ENCODE data around the gene TMEM163.
"Not testable (repeated sequence)": the region's sequence is repeated elsewhere in the genome, so short reads cannot be mapped to it uniquely, and the experiment has no call there.

TMEM163 gene

GRCh38 chr2:134762508-134762907 is 43.7 kb upstream of the TMEM163 start:
- Histone ChIP-seq H2AK5ac (ENCODE audit: low read length) (no peak overlapping the region), H3K27ac (ENCODE audit: low read depth, low read length) (no peak overlapping the region), H2BK15ac (replicated peaks; ENCODE audit: low read depth) (no peak overlapping the region), H3K56ac (ENCODE audit: low read length) (no peak overlapping the region), H2BK5ac (ENCODE audit: low read length) (no peak overlapping the region), H3K9ac (ENCODE audit: low read length) (no peak overlapping the region), H3K18ac (ENCODE audit: low read length) (no peak overlapping the region), H3K4me3 (ENCODE audit: low read length) (no peak overlapping the region), H4K8ac (ENCODE audit: low read depth, low read length) (no peak overlapping the region), H4K5ac (ENCODE audit: low read length) (no peak overlapping the region), H2BK120ac (ENCODE audit: low read depth, low read length) (no peak overlapping the region), H3K4me2 (ENCODE audit: low read length) (no peak overlapping the region), H3K23ac (ENCODE audit: low read length) (no peak overlapping the region), H3K79me2 (ENCODE audit: control insufficient read depth, insufficient read depth, low read length) (no peaks in the 10 kb centered on the region), H3K79me1 (ENCODE audit: low read length) (no peaks in the 10 kb centered on the region), H3K27me3 (ENCODE audit: insufficient read depth, low read length, poor library complexity) (no peaks in the 10 kb centered on the region), H3K4me1 (ENCODE audit: control insufficient read depth, low read depth, low read length) (no peaks in the 10 kb centered on the region), H3K4ac (ENCODE audit: low read depth, low read length) (no peak overlapping the region), H3K36me3 (ENCODE audit: control insufficient read depth, insufficient read depth, low read length) (no peaks in the 10 kb centered on the region)
- WGBS (ENCODE audit: extremely low coverage, insufficient coverage, low lambda C conversion rate): no CpG with 5 or more reads among the region's 2 CpGs
- DNase-seq: no peak

- no peaks in the 10 kb centered on the region for H3K4me1 ChIP-seq (ENCODE audit: control insufficient read depth, low read depth, low read length)
These were observed 41.6 kb upstream of the TMEM163 start for GRCh38 chr2:134760385-134760784.

DNA sequence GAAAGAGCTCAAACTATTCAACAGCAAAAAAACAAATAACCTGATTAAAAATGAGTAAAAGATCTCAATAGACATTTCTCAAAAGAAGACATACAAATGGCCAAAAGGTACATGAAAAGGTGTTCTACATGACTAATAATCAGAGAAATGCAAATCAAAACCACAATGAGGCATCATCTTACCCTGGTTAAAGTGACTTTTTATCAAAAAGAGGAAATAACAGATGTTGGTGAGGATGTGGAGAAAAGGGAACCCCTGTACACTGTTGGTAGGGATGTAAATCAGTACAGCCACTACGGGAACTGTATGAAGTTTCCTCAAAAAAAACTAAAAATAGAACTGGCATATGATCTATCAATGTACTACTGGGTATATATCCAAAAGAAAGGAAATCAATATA is 39.8 kb upstream of the TMEM163 start:
- Histone ChIP-seq H3K4ac (ENCODE audit: low read depth, low read length) (no peak overlapping the region), H2BK5ac (ENCODE audit: low read length) (no peak overlapping the region), H3K56ac (ENCODE audit: low read length) (no peak overlapping the region), H3K27ac (ENCODE audit: low read depth, low read length) (no peak overlapping the region), H3K79me1 (ENCODE audit: low read length) (no peaks in the 10 kb centered on the region), H4K8ac (ENCODE audit: low read depth, low read length) (no peak overlapping the region), H4K5ac (ENCODE audit: low read length) (no peak overlapping the region), H3K4me3 (ENCODE audit: low read length) (no peak overlapping the region), H3K27me3 (ENCODE audit: insufficient read depth, low read length, poor library complexity) (no peaks in the 10 kb centered on the region), H3K36me3 (ENCODE audit: control insufficient read depth, insufficient read depth, low read length) (no peaks in the 10 kb centered on the region), H3K18ac (ENCODE audit: low read length) (no peak overlapping the region), H3K9ac (ENCODE audit: low read length) (no peak overlapping the region), H3K23ac (ENCODE audit: low read length) (no peak overlapping the region), H2AK5ac (ENCODE audit: low read length) (no peak overlapping the region), H2BK15ac (replicated peaks; ENCODE audit: low read depth) (no peak overlapping the region), H3K4me1 (ENCODE audit: control insufficient read depth, low read depth, low read length) (no peaks in the 10 kb centered on the region), H2BK120ac (ENCODE audit: low read depth, low read length) (no peak overlapping the region), H3K79me2 (ENCODE audit: control insufficient read depth, insufficient read depth, low read length) (no peaks in the 10 kb centered on the region), H3K4me2 (ENCODE audit: low read length) (no peak overlapping the region)
- no CpG with 5 or more reads among the region's 1 CpG for WGBS (ENCODE audit: extremely low coverage, insufficient coverage, low lambda C conversion rate)
- no peak for DNase-seq

More at GRCh38 chr2:134760385-134760784, 41.6 kb upstream of the TMEM163 start:
- Histone ChIP-seq H3K36me3 (ENCODE audit: control insufficient read depth, insufficient read depth, low read length) (no peaks in the 10 kb centered on the region), H3K27me3 (ENCODE audit: insufficient read depth, low read length, poor library complexity) (no peaks in the 10 kb centered on the region), H4K8ac (ENCODE audit: low read depth, low read length) (no peak overlapping the region), H3K4me3 (ENCODE audit: low read length) (no peak overlapping the region), H3K4ac (ENCODE audit: low read depth, low read length) (no peak overlapping the region), H3K9ac (ENCODE audit: low read length) (no peak overlapping the region), H3K4me2 (ENCODE audit: low read length) (no peak overlapping the region), H4K5ac (ENCODE audit: low read length) (no peak overlapping the region), H3K27ac (ENCODE audit: low read depth, low read length) (no peak overlapping the region), H2BK120ac (ENCODE audit: low read depth, low read length) (no peak overlapping the region), H2BK15ac (replicated peaks; ENCODE audit: low read depth) (no peak overlapping the region), H3K18ac (ENCODE audit: low read length) (no peak overlapping the region), H3K79me2 (ENCODE audit: control insufficient read depth, insufficient read depth, low read length) (no peaks in the 10 kb centered on the region), H3K79me1 (ENCODE audit: low read length) (no peaks in the 10 kb centered on the region), H2AK5ac (ENCODE audit: low read length) (no peak overlapping the region), H3K56ac (ENCODE audit: low read length) (no peak overlapping the region), H2BK5ac (ENCODE audit: low read length) (no peak overlapping the region), H3K23ac (ENCODE audit: low read length) (no peak overlapping the region)
- DNase-seq: no peak

DNA sequence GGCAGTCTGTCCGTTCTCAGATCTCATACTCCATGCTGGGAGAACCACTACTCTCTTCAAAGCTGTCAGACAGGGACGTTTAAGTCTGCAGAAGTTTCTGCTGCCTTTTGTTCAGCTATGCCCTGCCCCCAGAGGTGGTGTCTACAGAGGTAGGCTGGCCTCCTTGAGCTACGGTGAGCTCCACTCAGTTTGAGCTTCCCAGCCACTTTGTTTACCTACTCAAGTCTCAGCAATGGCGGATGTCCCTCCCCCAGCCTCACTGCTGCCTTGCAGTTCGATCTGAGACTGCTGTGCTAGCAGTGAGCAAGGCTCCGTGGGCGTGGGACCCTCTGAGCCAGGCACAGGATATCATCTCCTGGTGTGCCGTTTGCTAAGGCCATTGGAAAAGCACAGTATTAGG is 33.2 kb upstream of the TMEM163 start:
- H2BK120ac ChIP-seq (ENCODE audit: low read depth, low read length); H3K4me3 ChIP-seq (ENCODE audit: low read length); H3K4me1 ChIP-seq (ENCODE audit: control insufficient read depth, low read depth, low read length); H3K9ac ChIP-seq (ENCODE audit: low read length); H3K4me2 ChIP-seq (ENCODE audit: low read length); H3K27me3 ChIP-seq (ENCODE audit: insufficient read depth, low read length, poor library complexity); H2BK15ac ChIP-seq (replicated peaks; ENCODE audit: low read depth); H3K18ac ChIP-seq (ENCODE audit: low read length); H3K79me2 ChIP-seq (ENCODE audit: control insufficient read depth, insufficient read depth, low read length); H2BK5ac ChIP-seq (ENCODE audit: low read length); H4K8ac ChIP-seq (ENCODE audit: low read depth, low read length); H3K79me1 ChIP-seq (ENCODE audit: low read length); H3K23ac ChIP-seq (ENCODE audit: low read length); H3K4ac ChIP-seq (ENCODE audit: low read depth, low read length); H2AK5ac ChIP-seq (ENCODE audit: low read length); H3K36me3 ChIP-seq (ENCODE audit: control insufficient read depth, insufficient read depth, low read length); H4K5ac ChIP-seq (ENCODE audit: low read length); H3K27ac ChIP-seq (ENCODE audit: low read depth, low read length): not testable (repeated sequence)
- H3K56ac ChIP-seq (ENCODE audit: low read length): peak overlapping the region; percentile 22
- WGBS (ENCODE audit: extremely low coverage, insufficient coverage, low lambda C conversion rate): no CpG with 5 or more reads among the region's 8 CpGs
- DNase-seq: peak; percentile 70

- no peaks in the 10 kb centered on the region for H3K36me3 ChIP-seq (ENCODE audit: control insufficient read depth, insufficient read depth, low read length)
- no peak overlapping the region for H4K5ac ChIP-seq (ENCODE audit: low read length)
- H2BK15ac ChIP-seq (replicated peaks; ENCODE audit: low read depth): no peak overlapping the region
- no peak overlapping the region for H3K18ac ChIP-seq (ENCODE audit: low read length)
- no CpG with 5 or more reads among the region's 4 CpGs for WGBS (ENCODE audit: extremely low coverage, insufficient coverage, low lambda C conversion rate)
- H3K27me3 ChIP-seq (ENCODE audit: insufficient read depth, low read length, poor library complexity): no peaks in the 10 kb centered on the region
- no peak for DNase-seq
- no peak overlapping the region for H3K4me3 ChIP-seq (ENCODE audit: low read length)
- no peak overlapping the region for H2BK120ac ChIP-seq (ENCODE audit: low read depth, low read length)
- H2AK5ac ChIP-seq (ENCODE audit: low read length): no peak overlapping the region
- no peak overlapping the region for H3K4ac ChIP-seq (ENCODE audit: low read depth, low read length)
- no peak overlapping the region for H3K9ac ChIP-seq (ENCODE audit: low read length)
- no peaks in the 10 kb centered on the region for H3K4me1 ChIP-seq (ENCODE audit: control insufficient read depth, low read depth, low read length)
- no peak overlapping the region for H3K23ac ChIP-seq (ENCODE audit: low read length)
- no peaks in the 10 kb centered on the region for H3K79me2 ChIP-seq (ENCODE audit: control insufficient read depth, insufficient read depth, low read length)
- H3K4me2 ChIP-seq (ENCODE audit: low read length): no peak overlapping the region
- H3K27ac ChIP-seq (ENCODE audit: low read depth, low read length): no peak overlapping the region
- H4K8ac ChIP-seq (ENCODE audit: low read depth, low read length): no peak overlapping the region
- H2BK5ac ChIP-seq (ENCODE audit: low read length): no peak overlapping the region
- no peak overlapping the region for H3K56ac ChIP-seq (ENCODE audit: low read length)
- no peaks in the 10 kb centered on the region for H3K79me1 ChIP-seq (ENCODE audit: low read length)
These were observed 26.7 kb upstream of the TMEM163 start for GRCh38 chr2:134745546-134745945.

- Histone ChIP-seq H3K4me1 (ENCODE audit: control insufficient read depth, low read depth, low read length) (no peaks in the 10 kb centered on the region), H2AK5ac (ENCODE audit: low read length) (no peak overlapping the region), H4K8ac (ENCODE audit: low read depth, low read length) (no peak overlapping the region), H3K23ac (ENCODE audit: low read length) (no peak overlapping the region), H3K4me2 (ENCODE audit: low read length) (no peak overlapping the region), H2BK5ac (ENCODE audit: low read length) (no peak overlapping the region), H3K79me1 (ENCODE audit: low read length) (no peaks in the 10 kb centered on the region), H3K79me2 (ENCODE audit: control insufficient read depth, insufficient read depth, low read length) (no peaks in the 10 kb centered on the region), H4K5ac (ENCODE audit: low read length) (no peak overlapping the region), H3K18ac (ENCODE audit: low read length) (no peak overlapping the region), H3K9ac (ENCODE audit: low read length) (no peak overlapping the region), H3K4ac (ENCODE audit: low read depth, low read length) (no peak overlapping the region), H2BK120ac (ENCODE audit: low read depth, low read length) (no peak overlapping the region), H3K56ac (ENCODE audit: low read length) (no peak overlapping the region), H3K27ac (ENCODE audit: low read depth, low read length) (no peak overlapping the region), H3K4me3 (ENCODE audit: low read length) (no peak overlapping the region), H2BK15ac (replicated peaks; ENCODE audit: low read depth) (no peak overlapping the region), H3K27me3 (ENCODE audit: insufficient read depth, low read length, poor library complexity) (no peaks in the 10 kb centered on the region), H3K36me3 (ENCODE audit: control insufficient read depth, insufficient read depth, low read length) (no peaks in the 10 kb centered on the region)
- DNase-seq: no peak
These were observed 26.2 kb upstream of the TMEM163 start for GRCh38 chr2:134745023-134745422.

All from mesendoderm (in vitro differentiated cells).